ENCODE data around the gene DRGX.

GRCh38 chr10:49327036-49327813 is 68.7 kb downstream of the DRGX start:
- no peak for TF ChIP-seq CTCF (IDR thresholded peaks at IDR 0.05)
- no peak for TF ChIP-seq ZFX (IDR thresholded peaks at IDR 0.05; ENCODE audit: borderline replicate concordance)
